ENCODE data around the gene KRT6C.
"Not testable (repeated sequence)": the region's sequence is repeated elsewhere in the genome, so short reads cannot be mapped to it uniquely, and the experiment has no call there.

KRT6C gene

DNA sequence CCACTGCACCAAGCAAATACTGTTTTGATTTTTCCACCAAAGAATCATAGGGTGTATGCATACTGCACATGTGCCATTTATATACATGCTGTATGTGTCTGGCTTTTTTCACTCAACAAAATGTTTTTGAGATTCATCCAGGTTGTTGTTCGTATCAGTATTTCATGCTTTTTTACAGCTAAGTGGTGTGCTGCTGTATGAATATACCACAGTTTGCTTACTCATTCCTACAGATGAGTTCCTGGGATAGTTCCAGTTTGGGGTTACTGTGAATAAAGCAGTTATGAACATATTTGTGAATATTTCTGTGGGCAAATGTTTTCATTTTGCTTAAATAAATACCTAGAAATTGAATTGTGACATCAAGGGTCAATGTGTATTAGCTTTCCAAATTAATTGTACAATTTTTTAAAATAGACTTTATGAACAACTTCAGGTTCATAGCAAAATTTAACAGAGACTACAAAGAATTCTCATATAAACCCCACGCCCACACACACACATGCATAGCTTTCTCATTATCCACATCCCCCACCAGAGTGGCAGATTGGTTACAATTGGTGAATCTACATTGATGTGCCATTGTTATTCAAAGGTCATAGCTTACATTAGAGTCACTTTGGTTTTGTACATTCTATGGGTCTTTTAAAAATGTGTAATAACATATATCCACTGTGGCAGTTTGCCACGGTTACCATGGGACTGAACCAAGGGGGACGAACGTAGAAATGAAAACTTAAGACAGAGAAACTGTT, 26.4 kb upstream of the KRT6C start:
- DNase-seq = no peak

DNA sequence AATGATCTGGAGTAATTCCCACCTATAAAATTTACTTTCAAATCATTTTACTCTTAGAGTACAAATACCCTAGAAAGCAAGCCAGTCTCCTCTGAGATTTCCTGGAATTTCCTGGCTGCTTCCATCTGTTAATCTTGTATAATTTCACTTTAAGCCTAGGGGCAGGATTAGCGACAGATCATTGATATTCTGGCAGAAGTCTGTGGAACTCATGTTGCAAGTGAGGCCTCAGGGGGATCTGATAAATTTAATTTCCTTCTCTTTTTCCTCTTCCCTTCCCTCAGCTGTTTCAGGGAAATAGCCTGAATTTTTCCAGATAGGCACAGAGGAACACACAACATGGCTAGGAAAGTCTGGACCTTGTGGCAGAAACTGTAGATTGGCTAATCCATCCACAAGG, 25.3 kb upstream of the KRT6C start:
- DNase-seq = no peak

DNA sequence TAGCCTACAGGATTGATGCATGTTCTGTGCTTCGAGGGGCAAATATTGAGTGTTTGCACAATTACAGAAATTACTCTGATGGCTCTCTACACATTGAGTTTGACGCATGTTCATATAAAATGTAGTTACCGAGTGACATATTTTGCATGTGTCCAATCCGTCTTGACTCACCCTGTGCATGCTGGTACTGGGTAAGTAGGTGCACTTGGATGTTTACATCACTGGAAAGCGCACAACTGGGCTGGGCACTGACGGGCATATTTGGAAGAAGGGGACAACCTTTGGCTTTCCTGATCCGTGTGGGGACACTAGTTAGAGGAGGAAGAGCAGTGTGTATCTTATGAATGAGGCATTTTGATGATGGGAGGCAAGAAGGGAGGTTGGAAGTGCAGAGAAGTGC, 24.4 kb upstream of the KRT6C start:
- no peak for DNase-seq

DNA sequence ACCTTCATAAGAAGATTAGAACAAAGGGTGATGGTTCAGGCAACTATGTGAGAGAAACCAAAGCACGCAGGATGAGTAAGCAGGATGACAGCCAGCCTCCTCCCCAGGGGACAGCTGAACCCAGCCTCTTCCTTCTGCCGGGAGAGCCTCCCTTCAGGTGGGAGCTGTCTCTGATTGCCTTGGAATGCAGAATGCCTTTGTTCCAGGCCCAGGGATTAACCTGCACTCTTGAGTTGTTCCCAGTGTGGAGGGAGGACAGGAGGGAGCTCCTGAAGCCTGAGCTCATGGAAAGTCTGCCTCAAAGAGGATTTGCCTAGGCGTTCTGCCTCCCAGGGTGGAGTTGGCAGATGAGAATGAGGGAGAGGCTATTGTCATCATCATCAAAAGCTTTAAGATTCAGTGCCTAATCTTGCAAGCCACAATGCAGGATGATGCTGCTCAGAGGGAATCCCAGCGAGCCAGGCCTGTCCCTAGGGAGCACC, 23.0 kb upstream of the KRT6C start:
- DNase-seq = no peak

DNA sequence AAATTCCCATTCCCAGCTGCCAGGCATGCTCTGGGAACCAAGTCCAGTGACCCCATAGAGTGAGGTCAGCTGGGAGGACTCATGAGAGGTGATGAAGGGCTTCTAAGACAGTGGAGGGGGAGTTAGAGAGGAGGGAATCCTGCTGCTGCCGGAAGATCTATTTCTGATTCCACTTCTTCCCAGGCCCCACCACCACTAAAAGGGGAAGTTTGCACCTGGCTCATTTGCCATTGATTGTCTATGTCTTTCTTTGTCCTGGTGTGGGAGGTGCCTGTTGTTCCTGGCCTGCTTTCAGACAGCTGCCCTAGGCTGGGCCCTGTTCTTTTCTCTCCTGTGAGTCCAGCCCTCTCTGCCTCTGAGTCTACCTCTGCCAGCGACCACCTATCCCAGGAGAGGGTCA, 22.4 kb upstream of the KRT6C start:
- no peak for DNase-seq

DNA sequence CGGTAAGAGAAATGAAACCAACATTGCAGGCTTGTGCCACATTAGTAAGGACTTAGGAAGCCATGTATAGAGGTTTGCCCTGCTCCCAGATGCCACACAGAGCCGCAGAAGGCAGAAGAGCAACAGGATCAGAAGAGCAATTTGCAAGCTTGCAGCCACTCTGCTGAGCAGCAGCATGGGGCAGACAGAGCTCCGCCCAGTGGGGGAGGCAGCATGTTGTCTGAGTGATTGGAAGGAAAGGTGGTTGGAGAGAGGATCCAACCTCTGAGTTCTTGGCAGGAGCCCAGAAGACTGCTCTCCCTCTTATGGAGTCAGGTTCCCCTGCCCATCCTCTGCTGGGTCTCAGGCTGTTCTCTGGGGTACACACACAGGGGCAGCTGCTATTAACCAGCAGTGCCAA, 21.8 kb upstream of the KRT6C start:
- DNase-seq = no peak

DNA sequence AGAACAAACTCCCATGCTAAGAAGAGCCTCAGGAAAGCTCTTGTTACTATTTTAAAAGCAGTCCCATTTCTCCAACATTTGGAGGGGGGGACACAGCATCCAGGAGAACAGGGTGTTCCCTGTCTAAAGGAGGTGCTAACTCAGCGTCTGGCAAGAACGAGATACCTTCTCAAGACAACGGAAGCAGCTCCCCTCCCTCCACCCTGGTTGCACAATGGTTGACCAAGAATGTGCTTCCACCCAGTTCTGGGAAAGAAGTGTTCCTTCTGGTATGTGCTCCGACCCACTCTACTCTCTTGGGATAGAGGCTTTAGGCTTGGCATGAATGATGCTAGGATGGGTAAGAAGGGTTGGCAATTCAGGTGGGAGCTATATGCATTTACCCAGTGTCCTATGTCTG, 20.9 kb upstream of the KRT6C start:
- DNase-seq = no peak

DNA sequence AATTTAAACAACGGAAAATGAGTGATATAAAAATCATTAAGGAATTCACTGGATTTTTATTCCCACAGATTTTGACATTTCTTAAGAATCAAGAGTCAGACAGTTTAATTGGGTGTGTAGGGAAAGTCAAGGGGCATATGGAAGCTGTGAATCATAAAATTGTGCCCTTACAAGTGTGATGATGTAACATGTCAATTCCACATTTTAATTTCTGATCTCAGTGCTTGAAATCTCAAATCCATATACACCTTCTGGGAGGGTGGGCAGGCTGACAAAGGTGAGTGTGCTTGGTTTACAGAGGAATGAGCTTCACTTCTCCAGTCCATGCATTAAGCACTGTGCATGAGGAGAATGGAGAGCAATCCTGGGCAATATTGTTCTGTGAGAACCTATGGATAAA, 20.5 kb upstream of the KRT6C start:
- DNase-seq = no peak

DNA sequence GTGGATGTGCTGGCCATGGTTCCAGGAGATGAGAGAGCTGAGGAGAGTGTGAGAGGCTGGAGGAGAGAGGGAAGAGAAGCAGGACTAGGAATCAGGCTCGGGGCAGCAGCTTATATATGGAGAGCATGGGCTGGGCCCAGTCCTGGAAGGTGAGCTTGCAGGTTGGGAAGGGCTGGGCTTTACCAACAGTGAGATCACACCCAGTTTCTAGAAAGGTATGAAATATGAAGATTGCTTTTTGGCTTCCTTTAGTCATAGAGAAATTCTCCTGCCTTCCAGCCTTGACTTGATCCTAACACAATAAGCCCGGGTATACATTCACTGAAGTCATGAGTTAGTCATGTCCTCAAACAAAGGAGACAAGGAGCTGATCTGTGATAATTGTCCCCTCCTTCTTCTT, 19.6 kb upstream of the KRT6C start, which contains the start of gene KRT6A:
KRT6A (minus strand) TSS at position 86 of the 400 bp plus-strand sequence; CDS start at position 17, 69 bp downstream.
- DNase-seq = no peak

DNA sequence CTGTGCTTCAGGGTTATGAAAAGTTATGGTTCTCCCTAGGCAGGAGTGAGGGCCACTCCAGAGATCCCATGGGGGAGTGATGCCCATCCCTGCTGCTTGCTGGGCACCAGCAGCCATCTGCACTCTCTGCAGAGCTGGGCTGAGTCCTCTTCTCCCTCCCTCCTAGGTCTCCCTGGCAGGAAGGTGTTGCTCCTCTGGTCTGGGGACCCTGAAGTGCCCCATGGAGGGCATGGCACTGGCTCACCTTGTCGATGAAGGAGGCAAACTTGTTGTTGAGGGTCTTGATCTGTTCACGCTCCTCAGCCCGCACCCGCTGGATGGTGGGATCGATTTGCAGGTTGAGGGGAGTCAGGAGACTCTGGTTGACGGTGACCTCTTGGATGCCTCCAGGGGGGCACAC, 18.8 kb upstream of the KRT6C start:
- not testable (repeated sequence) for DNase-seq

DNA sequence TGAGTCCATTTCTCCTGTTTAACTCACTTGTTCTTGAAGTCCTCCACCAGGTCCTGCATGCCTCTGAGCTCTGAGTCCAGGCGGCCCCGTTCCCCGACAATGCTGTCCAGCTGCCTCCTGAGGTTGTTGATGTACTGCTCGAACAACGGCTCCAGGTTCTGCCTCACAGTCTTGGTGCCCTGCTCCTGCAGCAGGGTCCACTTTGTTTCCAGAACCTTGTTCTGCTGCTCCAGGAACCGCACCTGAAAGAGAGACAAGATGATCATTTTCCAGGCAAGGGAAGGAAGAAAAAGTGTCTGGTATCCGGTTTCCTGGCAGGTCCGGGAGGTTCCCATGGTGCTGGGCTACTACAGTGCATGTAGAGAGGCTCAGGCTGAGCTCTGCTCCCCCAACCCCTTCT, 17.9 kb upstream of the KRT6C start:
- not testable (repeated sequence) for DNase-seq

DNA sequence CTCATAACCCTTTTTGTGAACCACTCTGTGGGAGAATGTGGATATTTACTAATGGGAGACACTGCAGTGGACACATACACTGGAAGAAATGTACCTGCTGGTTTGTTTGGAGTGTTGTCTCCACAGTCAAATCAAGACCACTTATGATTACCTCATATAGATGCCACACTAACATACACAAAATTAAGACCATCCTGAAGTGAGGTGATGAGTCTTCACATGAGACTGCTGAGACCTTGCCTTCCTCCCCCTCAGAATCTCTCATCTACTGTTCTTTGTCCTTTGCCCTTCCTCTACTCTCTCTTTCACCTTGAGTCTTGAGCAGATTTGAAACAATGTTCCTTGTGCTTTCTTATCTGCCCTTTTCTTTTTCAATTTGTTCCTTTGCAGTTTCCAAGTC, 15.1 kb upstream of the KRT6C start:
- DNase-seq = no peak

DNA sequence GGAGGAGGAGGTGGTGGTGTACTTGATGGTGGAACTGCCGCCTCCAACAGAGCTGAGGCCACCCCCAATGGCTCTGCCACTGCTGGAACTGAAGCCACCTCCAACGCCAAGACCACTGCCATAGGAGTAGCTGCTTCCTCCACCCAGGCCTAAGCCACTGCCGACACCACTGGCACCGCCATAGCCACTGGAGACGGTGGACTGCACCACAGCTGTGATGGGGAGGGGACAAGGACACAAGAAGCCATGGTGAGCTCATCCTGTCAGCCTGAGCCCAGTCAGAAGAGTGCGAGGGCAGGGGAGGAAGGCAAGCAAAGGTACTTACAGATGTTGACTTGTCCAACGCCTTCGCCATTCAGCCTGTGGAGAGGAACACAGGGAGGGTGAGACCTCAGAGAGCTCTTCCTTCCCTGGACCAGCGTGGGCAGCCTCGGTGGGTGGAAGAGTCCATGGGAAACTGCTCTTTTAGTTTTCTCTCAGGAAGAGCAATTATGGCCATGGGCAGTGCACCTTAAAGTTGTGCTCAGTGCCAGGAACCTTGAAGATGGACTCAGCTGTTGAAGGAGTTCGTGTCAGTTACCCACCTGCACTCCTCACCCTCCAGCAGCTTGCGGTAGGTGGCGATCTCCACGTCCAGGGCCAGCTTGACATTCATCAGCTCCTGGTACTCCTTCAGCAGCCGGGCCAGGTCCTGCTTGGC, 14.3 kb upstream of the KRT6C start:
- not testable (repeated sequence) for DNase-seq

DNA sequence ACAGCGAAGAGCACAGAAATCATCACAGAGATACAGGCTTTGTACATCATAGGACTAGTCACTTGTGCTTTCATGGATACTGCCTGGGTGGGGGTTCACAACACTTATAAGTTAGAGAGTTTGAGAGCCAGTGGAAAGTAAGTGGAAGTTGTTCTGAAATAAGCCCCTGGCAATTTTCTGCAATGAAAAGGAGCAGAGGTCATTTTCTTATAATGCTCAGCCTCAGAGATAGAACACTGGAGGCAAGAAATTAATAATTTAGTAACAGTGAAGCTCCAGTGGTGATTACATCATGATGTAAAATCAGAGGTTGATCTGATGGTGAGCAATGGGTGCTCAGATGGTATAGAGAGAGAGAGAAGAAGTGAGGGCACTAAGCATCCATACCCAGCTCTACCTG, 13.6 kb upstream of the KRT6C start:
- DNase-seq = no peak

DNA sequence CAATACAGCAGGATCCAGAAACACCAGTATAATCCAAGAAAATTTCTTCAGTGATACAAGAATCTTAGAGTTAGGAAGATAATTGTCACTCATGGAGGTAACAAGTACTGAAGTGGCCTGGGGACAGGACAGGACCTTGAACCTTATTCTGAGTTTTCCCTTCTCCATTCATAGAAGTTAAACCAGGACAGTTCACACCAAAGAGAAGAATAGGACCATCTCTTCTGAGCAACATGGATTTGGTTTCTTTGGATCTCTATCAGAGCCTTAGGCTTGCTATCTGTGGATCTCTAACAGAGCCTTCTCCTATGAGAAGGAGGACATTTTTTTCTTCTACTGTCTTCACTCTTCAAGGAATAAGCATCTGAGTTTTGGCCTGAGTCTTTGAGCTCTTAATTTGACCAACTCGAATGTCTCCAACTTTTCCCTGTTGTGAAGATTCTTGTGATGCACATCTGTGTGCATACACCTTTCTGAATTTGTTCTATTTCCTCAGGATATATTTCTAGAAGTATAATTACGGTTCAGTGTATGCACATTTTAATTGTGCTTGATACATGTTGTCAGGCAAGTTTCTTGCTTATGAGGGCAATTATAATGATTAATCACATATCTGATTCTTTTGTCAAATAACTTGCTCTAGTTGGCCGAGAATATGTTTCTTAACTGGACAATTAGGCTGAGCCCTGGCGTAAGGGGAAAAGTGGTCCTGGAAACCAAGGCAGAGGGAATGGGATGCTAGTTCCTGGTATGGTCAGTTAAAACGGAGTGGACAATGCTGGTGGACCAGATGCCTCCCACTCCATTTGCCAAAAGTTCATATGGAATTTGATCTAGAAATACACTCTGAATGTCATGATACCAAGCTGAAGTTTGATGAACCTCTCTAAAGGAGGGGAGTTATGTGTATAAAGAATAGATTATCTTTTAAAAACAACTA, 12.8 kb upstream of the KRT6C start:
- no peak for DNase-seq

DNA sequence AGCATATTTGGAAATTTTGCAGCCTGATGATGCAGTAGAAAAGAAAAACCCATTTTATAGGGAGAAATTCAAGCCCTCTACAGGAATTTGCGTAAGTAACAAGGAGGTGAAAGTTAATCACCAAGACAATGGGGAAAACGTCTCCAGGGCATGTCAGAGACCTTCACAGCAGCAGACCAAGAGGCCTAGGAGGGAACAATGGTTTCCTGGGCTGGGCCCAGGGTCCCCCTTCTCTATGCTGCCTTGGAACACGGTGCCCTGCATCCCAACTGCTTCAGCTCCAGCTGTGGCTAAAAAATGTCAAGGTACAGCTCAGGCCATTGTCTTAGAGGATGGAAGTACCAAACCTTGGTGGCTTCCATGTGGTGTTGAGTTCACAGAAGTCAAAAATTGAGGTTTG, 6.5 kb upstream of the KRT6C start:
- no peak for DNase-seq

DNA sequence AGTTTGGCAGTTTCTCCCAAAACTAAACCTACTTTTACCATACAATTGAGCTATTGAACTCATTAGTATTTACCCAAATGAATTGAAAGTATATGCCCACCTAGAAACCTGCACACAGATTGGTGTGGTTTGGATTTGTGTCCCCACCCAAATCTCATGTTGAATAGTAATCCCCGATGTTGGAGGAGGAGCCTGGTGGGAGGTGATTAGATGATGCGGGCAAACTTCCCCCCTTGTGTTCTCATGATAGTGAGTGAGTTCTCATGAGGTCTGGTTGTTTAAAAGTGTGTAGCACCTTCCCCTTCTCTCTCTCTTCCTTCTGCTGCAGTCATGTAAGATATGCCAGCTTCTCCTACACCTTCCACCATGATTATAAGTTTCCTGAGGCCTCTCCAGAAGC, 4.0 kb upstream of the KRT6C start:
- DNase-seq = no peak

DNA sequence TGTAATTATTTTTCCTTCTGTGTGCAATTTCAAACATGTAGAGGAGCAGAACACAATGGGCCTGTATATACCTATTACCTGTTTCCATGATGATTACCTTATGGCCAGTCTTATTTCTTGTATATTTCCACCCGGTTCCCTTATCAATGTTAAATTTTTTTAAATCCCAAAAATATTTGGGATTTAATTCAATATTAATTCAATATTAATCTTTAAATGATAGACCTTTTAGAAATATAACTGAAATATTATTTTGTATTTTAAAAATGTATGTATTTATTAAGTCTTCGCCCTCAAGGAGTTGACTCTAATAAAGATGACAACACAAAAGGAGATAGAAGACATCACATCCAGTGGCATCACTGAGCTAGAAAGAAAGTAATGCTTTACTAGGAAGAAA, 607 bp upstream of the KRT6C start:
- no peak for DNase-seq

DNA sequence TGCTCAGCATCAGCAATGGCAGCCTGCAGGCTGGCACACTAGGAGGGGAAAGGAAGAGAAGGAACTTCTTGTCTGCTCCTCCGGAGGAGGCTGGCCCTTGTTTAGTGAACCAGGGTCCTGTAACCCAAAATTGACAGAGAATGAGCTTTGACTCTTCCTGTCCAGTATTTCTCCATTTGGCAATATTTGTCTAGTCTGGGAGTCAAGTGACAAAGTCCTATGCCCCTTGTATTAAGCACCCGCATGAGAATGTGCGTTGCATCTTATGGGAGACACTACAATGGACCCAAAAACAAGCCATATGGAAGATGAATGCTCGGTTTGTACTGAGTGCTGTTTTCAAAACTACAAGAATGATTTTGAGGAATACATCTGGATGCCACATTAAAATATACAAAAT, 3.8 kb downstream of the KRT6C start:
- DNase-seq = no peak

DNA sequence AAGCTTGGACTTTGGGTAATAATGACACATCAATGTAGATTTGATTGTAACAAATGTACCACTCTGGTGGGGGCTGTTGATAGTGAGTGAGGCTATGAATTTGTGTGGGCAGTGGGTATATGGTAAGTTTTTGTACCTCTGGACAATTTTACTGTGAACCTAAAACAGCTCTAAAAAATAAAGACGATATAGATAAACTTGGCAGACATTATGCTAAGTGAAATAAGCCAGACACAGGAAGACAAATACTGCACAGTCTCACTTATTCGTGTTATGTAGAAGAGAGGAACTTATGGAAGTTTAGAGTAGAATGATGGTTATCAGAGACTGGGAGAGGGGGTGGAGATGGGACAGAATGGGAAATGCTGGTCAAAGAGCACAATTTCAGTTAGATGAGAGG, 8.7 kb downstream of the KRT6C start:
- DNase-seq = no peak

DNA sequence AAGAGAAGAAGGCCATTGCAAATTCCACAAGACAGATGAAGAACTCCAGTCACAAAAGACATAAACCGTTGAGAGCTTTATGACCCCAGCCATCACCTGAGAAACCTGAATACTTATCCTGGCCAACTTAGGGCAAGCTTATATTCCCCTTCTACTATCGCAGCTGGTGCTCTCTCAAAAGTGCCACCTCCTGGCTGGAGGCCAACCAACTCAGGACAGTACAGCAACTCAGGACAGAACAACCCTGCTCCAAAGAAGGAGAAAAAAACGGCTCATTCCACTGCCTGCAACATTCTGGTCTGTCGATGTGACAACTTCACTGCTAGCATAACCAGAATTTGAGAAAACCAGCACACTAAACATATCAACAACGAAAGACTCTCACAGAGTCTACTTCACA, 11.9 kb downstream of the KRT6C start:
- DNase-seq = no peak

DNA sequence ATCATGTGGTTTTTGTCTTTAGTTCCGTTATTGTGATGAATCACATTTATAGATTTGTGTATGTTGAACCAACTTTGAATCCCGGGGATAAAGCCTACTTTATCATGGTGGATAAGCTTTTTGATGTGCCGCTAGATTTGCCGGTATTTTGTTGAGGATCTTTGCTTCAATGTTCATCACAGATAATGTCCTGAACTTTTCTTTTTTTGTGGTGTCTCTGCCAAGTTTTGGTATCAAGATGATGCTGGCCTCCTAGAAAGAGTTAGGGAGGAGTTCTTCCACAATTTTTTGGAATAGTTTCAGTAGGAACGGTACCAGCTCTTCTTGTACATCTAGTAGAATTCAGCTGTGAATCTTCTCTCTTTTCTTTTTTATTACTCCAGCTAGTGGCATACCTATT, 14.7 kb downstream of the KRT6C start:
- no peak for DNase-seq

DNA sequence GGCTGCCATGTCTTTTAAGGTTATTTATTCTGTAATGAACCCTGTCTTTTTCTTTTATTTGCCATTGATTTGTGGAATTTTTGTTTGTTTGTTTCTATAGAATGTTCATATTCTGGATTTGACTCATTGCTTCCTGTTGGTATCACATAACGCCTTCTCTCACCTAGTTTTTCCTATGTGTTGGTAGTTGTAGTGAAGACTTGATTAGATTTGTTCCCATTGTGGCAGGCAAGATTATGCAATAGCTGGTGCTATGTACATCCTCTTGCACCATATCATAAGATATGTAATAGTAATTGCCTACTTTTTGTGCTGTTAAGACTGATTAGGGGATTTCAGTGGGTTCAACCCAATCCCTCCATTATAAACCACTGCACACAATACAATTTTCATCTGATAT, 17.8 kb downstream of the KRT6C start:
- no peak for DNase-seq
